ENCODE measurements around the gene NLGN1. TPM values are rescaled to one million over a fixed set of nuclear protein-coding genes. Genes with fewer than 3 reads are reported as not detected.

NLGN1 gene
- total RNA-seq, 1 donor from 2014 or later: not detected

DNA sequence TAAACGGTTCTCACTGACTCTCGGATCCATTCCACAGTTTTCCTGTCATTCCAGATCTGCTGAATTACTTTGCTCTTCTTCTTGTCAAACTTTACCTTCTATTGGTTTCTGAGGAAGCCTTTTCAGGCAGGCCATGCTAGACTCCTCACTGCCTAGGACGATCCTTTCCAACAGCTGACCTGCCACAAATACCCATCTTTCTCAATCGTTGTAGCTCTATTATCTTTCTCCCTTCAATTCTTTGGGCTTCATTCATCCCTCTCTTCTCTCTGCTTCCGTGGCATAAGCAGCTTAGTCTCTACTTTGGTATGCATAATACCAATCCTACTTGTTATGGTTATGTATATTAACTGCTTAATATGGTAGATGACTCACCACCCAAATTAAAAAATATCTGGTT lies 421.8 kb downstream of the NLGN1 start:
- Mint-ChIP-seq H3K9me3 (ENCODE audit: low read depth) (no peaks in the 10 kb centered on the region), H3K36me3 (ENCODE audit: low read depth) (no peaks in the 10 kb centered on the region), H3K4me1 (ENCODE audit: low read depth) (no peaks in the 10 kb centered on the region), H3K27me3 (ENCODE audit: low read depth) (no peaks in the 10 kb centered on the region), H3K27ac (ENCODE audit: unreplicated experiment) (no peak overlapping the region), H3K4me3 (ENCODE audit: unreplicated experiment) (no peak overlapping the region)
- DNase-seq (ENCODE audit: low spot score): no peak
- TF ChIP-seq, protein P1, sequence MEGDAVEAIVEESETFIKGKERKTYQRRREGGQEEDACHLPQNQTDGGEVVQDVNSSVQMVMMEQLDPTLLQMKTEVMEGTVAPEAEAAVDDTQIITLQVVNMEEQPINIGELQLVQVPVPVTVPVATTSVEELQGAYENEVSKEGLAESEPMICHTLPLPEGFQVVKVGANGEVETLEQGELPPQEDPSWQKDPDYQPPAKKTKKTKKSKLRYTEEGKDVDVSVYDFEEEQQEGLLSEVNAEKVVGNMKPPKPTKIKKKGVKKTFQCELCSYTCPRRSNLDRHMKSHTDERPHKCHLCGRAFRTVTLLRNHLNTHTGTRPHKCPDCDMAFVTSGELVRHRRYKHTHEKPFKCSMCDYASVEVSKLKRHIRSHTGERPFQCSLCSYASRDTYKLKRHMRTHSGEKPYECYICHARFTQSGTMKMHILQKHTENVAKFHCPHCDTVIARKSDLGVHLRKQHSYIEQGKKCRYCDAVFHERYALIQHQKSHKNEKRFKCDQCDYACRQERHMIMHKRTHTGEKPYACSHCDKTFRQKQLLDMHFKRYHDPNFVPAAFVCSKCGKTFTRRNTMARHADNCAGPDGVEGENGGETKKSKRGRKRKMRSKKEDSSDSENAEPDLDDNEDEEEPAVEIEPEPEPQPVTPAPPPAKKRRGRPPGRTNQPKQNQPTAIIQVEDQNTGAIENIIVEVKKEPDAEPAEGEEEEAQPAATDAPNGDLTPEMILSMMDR (IDR thresholded peaks at IDR 0.05): no peak

DNA sequence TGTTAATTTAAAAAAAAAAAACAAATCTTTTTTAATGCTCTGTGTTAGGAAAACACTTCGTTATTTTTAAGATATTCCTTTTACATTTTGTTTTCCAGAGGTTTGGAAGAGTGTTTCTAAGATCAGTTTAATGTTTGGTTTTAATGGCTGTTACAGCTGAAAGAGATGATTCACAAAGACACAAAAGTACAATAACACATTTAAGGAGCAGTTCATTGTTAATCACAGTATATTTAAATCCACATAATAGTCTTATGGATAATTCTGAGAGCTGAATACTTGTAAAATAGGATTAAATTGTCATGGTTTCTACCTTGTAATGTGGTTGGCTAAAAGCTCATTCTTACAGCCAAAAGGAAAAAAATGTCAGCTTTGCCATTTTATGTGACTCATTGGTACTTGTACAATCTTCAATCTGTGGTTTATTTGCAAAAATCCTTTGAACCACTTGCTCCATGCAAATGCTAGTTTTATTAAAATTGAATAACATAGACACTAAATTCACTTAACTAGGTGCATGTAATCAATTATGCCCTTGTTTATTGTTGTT lies 426.4 kb downstream of the NLGN1 start:
- Mint-ChIP-seq H3K27me3 (ENCODE audit: low read depth) (no peaks in the 10 kb centered on the region), H3K36me3 (ENCODE audit: low read depth) (no peaks in the 10 kb centered on the region), H3K9me3 (ENCODE audit: low read depth) (no peaks in the 10 kb centered on the region), H3K27ac (ENCODE audit: unreplicated experiment) (no peak overlapping the region), H3K4me3 (ENCODE audit: unreplicated experiment) (no peak overlapping the region), H3K4me1 (ENCODE audit: low read depth) (peaks cover 7% of the 10 kb centered on the region)
- TF ChIP-seq, protein P1 (IDR thresholded peaks at IDR 0.05): no peak
- DNase-seq (ENCODE audit: low spot score): no peak

DNA sequence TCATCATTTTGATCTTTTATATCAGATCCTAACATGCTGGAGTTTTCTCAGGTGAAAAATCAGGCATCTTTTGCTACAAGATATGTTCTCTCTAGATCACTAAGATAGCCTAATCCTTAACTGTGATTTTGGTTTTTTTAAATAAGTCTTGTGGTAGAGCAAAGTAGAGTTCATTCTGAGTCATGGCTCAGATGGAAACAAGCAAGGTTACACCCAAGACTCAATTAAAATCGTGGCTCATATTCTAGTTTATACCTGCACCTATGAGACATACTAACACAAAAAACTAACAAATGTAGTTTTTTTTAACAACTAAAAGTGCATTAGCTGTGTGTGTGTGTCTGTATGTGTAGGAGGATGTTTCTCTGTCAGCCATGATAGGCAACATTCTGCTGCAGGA lies 428.2 kb downstream of the NLGN1 start:
- no peaks in the 10 kb centered on the region for H3K36me3 Mint-ChIP-seq (ENCODE audit: low read depth)
- no peaks in the 10 kb centered on the region for H3K9me3 Mint-ChIP-seq (ENCODE audit: low read depth)
- TF ChIP-seq, protein P1 (IDR thresholded peaks at IDR 0.05): no peak
- H3K27ac Mint-ChIP-seq (ENCODE audit: unreplicated experiment): no peak overlapping the region
- H3K4me1 Mint-ChIP-seq (ENCODE audit: low read depth): peaks cover 7% of the 10 kb centered on the region
- no peak for DNase-seq (ENCODE audit: low spot score)
- H3K4me3 Mint-ChIP-seq (ENCODE audit: unreplicated experiment): no peak overlapping the region
- H3K27me3 Mint-ChIP-seq (ENCODE audit: low read depth): no peaks in the 10 kb centered on the region

DNA sequence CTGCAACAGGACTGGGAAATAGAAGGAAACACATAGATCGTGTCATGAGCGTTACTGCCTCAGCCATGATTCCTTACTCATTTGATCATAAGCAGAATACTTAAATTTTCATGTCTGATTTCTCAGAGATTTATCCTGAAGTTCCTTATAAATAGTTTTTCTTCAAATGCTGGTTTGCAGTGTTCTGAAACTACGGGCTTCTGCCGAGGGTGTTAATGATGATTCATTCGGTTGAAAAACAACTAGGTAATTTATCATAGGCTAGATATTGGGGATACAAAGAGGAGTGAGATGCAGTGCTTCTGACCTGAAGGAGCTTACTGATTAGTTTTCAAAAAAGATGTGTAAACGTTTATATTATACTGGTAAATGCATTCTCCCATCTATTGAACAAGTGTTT lies 428.9 kb downstream of the NLGN1 start:
- no peak for DNase-seq (ENCODE audit: low spot score)
- TF ChIP-seq, protein P1 (IDR thresholded peaks at IDR 0.05): no peak
- Mint-ChIP-seq H3K4me1 (ENCODE audit: low read depth) (peaks cover 7% of the 10 kb centered on the region), H3K4me3 (ENCODE audit: unreplicated experiment) (no peak overlapping the region), H3K27me3 (ENCODE audit: low read depth) (no peaks in the 10 kb centered on the region), H3K9me3 (ENCODE audit: low read depth) (no peaks in the 10 kb centered on the region), H3K36me3 (ENCODE audit: low read depth) (no peaks in the 10 kb centered on the region), H3K27ac (ENCODE audit: unreplicated experiment) (no peak overlapping the region)

DNA sequence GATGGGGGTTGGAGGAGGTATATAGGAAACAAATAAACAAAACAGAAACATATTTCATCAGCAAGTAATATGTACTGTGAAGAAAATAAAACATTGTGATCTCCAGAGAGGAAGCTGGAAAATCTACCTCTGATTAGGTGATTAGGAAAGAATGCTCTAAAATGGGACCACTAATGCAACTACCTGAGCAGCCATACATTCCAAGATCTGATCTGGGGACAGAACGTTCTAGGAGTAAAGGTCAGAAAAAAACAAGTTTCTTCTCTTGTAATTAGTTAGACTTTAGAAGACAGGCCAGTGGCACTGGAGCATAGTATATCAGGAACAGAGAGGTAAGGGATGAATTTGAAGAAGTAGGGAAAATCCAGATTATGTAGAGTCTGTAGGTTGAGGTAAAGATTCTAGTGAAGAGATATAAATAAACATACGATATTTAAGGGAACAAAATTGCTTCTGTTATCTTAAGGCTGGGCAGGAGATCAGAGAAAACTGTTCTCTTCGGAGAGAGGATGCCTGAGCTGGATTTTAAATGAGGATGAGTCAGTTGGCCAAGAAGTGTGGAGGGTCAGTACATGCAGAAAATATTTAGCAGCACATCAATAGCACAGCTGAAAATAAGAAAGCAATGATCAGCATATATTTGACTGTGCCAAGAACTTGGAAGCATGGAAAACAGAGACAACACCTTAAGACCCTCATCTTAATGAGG lies 429.5 kb downstream of the NLGN1 start:
- no peak for DNase-seq (ENCODE audit: low spot score)
- TF ChIP-seq, protein P1 (IDR thresholded peaks at IDR 0.05): no peak
- no peak overlapping the region for H3K4me3 Mint-ChIP-seq (ENCODE audit: unreplicated experiment)
- H3K9me3 Mint-ChIP-seq (ENCODE audit: low read depth): no peaks in the 10 kb centered on the region
- H3K27me3 Mint-ChIP-seq (ENCODE audit: low read depth): no peaks in the 10 kb centered on the region
- peaks cover 7% of the 10 kb centered on the region for H3K4me1 Mint-ChIP-seq (ENCODE audit: low read depth)
- H3K36me3 Mint-ChIP-seq (ENCODE audit: low read depth): no peaks in the 10 kb centered on the region
- H3K27ac Mint-ChIP-seq (ENCODE audit: unreplicated experiment): no peak overlapping the region
